Transverse colon (tissue), 4 donors: ENCODE measurements around the gene C21orf91. TPM values are rescaled to one million over a fixed set of nuclear protein-coding genes. Genes with fewer than 3 reads are reported as not detected.

Experiments
- DNase-seq: peaks from one replicate; pipeline ENCODE4 v3.0.0-alpha.2; 2019
- H3K27ac ChIP-seq, 4 donors: fragments of 200-600 bp; sonication (generic); 2 replicates each; pipeline ENCODE4 v1.5.1; 2016 to 2018; ENCODE audit warnings: inconsistent platforms in 4 of 4
- H3K27me3 ChIP-seq: fragments of 200-600 bp; sonication (generic); 2 replicates; pipeline ENCODE4 v1.5.1; 2017; ENCODE audit warnings: inconsistent platforms
- H3K36me3 ChIP-seq, 4 donors: fragments of 200-600 bp; sonication (generic); 2 replicates each; pipeline ENCODE4 v1.5.1; 2017 to 2019; ENCODE audit warnings: inconsistent platforms in 4 of 4
- H3K4me1 ChIP-seq, 4 donors: fragments of 200-600 bp; sonication (generic); 2 replicates each; pipeline ENCODE4 v1.5.1; 2017 to 2020; ENCODE audit warnings: inconsistent platforms in 4 of 4
- H3K4me3 ChIP-seq, 4 donors: fragments of 200-600 bp; sonication (generic); 1 replicate in 1 of 4; 2 replicates in 3 of 4; pipeline versions ENCODE4 v1.5.1 to v1.6.1; 2017 to 2019; ENCODE audit warnings: inconsistent platforms in 4 of 4
- H3K9me3 ChIP-seq, 2 donors: fragments of 200-600 bp; sonication (generic); 2 replicates each; pipeline ENCODE4 v1.5.1; 2017 to 2019; ENCODE audit warnings: inconsistent platforms in 2 of 2
- EP300 ChIP-seq: sonication (generic); formaldehyde crosslinking; IDR thresholded peaks from one replicate; pipeline ENCODE4 v1.6.1; 2017; ENCODE audit warnings: antibody characterized with exemption, low read depth
- POLR2A ChIP-seq: fragments of 450-650 bp; IDR thresholded peaks from one replicate; pipeline ENCODE4 v1.6.1; 2016; ENCODE audit warnings: antibody characterized with exemption, mild to moderate bottlenecking, moderate library complexity
- POLR2AphosphoS5 ChIP-seq, 3 donors: sonication (generic); formaldehyde crosslinking; IDR thresholded peaks; one replicate each; pipeline ENCODE4 v1.6.1; 2016; ENCODE audit warnings: antibody characterized with exemption in 3 of 3
- WGBS, 2 donors: methylation state at CpG; one replicate each; pipeline ENCODE4 v1.1.5; 2018; ENCODE audit warnings: low coverage in 1 of 2; 5-methylcytosine and 5-hydroxymethylcytosine counted together
- in situ Hi-C, 4 donors: fragments of 200-750 bp; cut with MboI; loops; one replicate each; pipeline versions ENCODE4 v1.15.0 to v1.15.1; 2017; ENCODE audit warnings: low sequenced_read_pairs in 3 of 4, low pct_ligation_motif_present in 1 of 4, low pct_unique_long_range_greater_than_20kb in 1 of 4
- intact Hi-C: fragments of 100-400 bp; cut with DNase I; formaldehyde crosslinking; loops from one replicate; pipeline ENCODE4 v1.15.1; 2023; ENCODE audit warnings: low total_unique reads
- total RNA-seq, 4 donors: library from RNA; depleted of rRNA; stranded (reverse); fragments of >200 nt; gene quantifications; one replicate each; pipeline ENCODE4 v1.1.0, GENCODE V29; 2016
- TF ChIP-seq, protein P1 (sequence below), 5 experiments: fragments of 200-600 bp in 3 of 5; fragments of 450-650 bp in 2 of 5; sonication (generic) in 3 of 5; IDR thresholded peaks; 1 replicate in 2 of 5; 2 replicates in 3 of 5; pipeline ENCODE4 v1.5.1; 2016 to 2017; ENCODE audit warnings: antibody characterized with exemption in 5 of 5, inconsistent platforms in 3 of 5, mild to moderate bottlenecking in 2 of 5, moderate library complexity in 1 of 5

C21orf91 gene
- total RNA-seq, 4 donors from 2014 or later = 3.2 to 10.8 (median 5.6) TPM

DNA sequence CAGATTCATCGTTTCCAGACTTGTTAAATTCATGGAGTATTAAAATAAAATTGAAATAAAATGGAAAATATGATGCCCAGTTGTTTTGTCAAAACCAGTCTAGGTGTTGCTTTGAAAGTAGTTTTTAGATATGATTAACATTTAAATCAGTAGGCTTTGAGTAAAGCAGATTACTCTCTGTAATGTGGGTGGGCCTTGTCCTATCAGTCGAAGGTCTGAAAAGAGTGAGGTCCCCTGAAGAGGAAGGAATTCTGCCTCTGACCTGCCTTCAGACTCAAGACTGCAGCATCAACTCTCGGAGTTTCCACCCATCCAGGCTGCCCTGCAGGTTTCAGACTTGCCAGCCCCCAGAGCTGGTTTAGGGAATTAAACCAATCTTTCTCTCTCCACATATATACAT lies 36.2 kb downstream of the C21orf91 start:
- 91 to 96% methylated on average over 3 of the region's 3 CpGs for WGBS, 2 donors
- H3K9me3 ChIP-seq = no peaks in the 10 kb centered on the region
- in situ Hi-C loops = no loop called here

DNA sequence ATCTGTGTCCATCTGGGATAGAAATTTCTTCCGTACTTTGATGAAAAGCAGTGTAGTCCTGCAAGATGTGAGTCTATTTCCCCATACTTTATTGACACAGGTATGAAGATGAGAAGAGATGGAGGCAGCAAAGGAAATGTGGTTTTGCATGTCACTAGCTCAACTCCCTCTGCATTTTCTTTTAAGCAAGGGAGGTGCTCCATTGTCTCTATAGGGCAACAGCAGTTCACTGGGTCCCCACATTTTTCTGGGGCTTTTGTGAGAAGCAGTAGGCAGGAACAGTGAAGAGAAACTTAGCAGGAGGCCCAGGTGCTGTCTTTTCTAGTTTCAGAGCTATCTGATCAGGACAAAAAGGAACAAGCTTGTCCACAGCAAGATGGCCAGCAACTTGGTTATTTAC lies 37.1 kb downstream of the C21orf91 start:
- no peak for DNase-seq
- TF ChIP-seq POLR2A (no peak), POLR2AphosphoS5 (IDR thresholded peaks at IDR 0.05) (no peak)
- TF ChIP-seq, protein P1, sequence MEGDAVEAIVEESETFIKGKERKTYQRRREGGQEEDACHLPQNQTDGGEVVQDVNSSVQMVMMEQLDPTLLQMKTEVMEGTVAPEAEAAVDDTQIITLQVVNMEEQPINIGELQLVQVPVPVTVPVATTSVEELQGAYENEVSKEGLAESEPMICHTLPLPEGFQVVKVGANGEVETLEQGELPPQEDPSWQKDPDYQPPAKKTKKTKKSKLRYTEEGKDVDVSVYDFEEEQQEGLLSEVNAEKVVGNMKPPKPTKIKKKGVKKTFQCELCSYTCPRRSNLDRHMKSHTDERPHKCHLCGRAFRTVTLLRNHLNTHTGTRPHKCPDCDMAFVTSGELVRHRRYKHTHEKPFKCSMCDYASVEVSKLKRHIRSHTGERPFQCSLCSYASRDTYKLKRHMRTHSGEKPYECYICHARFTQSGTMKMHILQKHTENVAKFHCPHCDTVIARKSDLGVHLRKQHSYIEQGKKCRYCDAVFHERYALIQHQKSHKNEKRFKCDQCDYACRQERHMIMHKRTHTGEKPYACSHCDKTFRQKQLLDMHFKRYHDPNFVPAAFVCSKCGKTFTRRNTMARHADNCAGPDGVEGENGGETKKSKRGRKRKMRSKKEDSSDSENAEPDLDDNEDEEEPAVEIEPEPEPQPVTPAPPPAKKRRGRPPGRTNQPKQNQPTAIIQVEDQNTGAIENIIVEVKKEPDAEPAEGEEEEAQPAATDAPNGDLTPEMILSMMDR (IDR thresholded peaks at IDR 0.05) = no peak
- H3K27me3 ChIP-seq = no peaks in the 10 kb centered on the region
- H3K36me3 ChIP-seq = no peaks in the 10 kb centered on the region
- peaks cover 0 to 4% (median 0%) of the 10 kb centered on the region in 4 donors for H3K4me1 ChIP-seq
- intact Hi-C loops (no loop called here), in situ Hi-C loops (no loop called here)
- no peaks in the 10 kb centered on the region for H3K9me3 ChIP-seq
- peak overlapping the region in 1 of 4 donors; percentile 62 for H3K27ac ChIP-seq
- 100% methylated on average over 1 of the region's 1 CpG for WGBS, 2 donors
- no peak overlapping the region for H3K4me3 ChIP-seq

More for the DNA sequence above, 36.2 kb downstream of the C21orf91 start:
- no peaks in the 10 kb centered on the region for H3K36me3 ChIP-seq
- DNase-seq = no peak
- H3K4me3 ChIP-seq = no peak overlapping the region
- intact Hi-C loops = no loop called here
- TF ChIP-seq POLR2AphosphoS5 (IDR thresholded peaks at IDR 0.05) (no peak), EP300 (no peak), POLR2A (no peak)
- TF ChIP-seq, protein P1 (IDR thresholded peaks at IDR 0.05) = no peak
- peaks cover 0 to 4% (median 0%) of the 10 kb centered on the region in 4 donors for H3K4me1 ChIP-seq
- peak overlapping the region; percentile 17 to 62 (median 56) for H3K27ac ChIP-seq
- no peaks in the 10 kb centered on the region for H3K27me3 ChIP-seq

DNA sequence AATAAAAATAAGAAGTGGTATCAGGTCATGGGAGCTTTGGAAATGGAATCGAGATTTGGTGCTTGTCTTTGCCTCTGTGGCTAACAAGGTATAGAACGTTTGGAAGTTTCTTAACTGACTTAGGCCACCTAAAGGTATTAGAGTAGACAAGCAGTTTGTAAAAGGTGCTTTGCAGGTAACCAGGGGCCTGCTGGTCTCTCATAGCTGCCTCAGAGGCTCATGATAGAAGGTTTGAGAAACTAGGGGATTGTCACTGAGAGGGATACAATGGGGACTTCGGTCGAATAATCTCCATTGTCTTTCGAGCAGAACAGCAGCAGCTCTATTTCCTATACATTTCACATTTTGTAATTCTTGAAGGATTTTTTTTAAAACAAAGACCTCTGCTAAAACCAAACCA lies 37.6 kb downstream of the C21orf91 start:
- no peak for TF ChIP-seq EP300
- TF ChIP-seq POLR2A = no peak
- no peak for TF ChIP-seq POLR2AphosphoS5 (IDR thresholded peaks at IDR 0.05)
- TF ChIP-seq, protein P1 (IDR thresholded peaks at IDR 0.05) = no peak
- Histone ChIP-seq H3K27ac (peak overlapping the region in 1 of 4 donors; percentile 62), H3K9me3 (no peaks in the 10 kb centered on the region), H3K4me1 (peaks cover 0 to 4% (median 0%) of the 10 kb centered on the region in 4 donors), H3K4me3 (no peak overlapping the region), H3K36me3 (no peaks in the 10 kb centered on the region), H3K27me3 (no peaks in the 10 kb centered on the region)
- no peak for DNase-seq
- in situ Hi-C loops (no loop called here), intact Hi-C loops (no loop called here)
- WGBS, 2 donors = 89 to 90% methylated on average over 5 of the region's 5 CpGs

DNA sequence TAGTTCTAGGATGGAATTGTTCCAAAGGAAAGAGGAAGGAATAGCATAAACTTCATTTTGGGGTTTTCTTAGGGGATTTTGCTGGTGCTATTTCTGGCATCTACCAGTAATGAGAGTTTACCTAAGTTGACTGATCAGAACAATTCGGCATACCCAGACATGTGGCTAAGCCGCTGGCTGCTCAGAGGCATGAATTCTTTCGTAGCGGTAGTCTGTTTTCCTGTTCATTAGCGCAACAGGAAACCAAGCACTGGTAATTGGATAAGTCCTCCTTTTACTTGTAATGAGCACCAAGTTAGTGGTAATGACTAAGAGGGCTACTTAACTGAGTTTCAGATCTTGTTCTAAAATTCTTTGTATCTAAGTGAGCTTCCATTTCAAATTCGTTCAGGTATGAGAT lies 38.6 kb downstream of the C21orf91 start:
- WGBS, 2 donors = 65 to 89% methylated on average over 3 to 6 of the region's 6 CpGs

More for the DNA sequence above, 38.6 kb downstream of the C21orf91 start:
- Histone ChIP-seq H3K27ac (peak overlapping the region in 2 of 4 donors; percentile 12 to 42), H3K9me3 (no peaks in the 10 kb centered on the region), H3K4me1 (peaks cover 0 to 4% (median 0%) of the 10 kb centered on the region in 4 donors), H3K27me3 (no peaks in the 10 kb centered on the region), H3K36me3 (no peaks in the 10 kb centered on the region), H3K4me3 (no peak overlapping the region)
- intact Hi-C loops (no loop called here), in situ Hi-C loops (no loop called here)
- peak; percentile 22 for DNase-seq
- TF ChIP-seq, protein P1 (IDR thresholded peaks at IDR 0.05) = no peak
- TF ChIP-seq EP300 (no peak), POLR2A (no peak), POLR2AphosphoS5 (IDR thresholded peaks at IDR 0.05) (no peak)
